Activated naive CD8-positive, alpha-beta T cell treated with anti-CD3 and anti-CD28 coated beads for 36 hours (primary cell): ENCODE measurements around the gene ADAM8. TPM values are rescaled to one million over a fixed set of nuclear protein-coding genes. Genes with fewer than 3 reads are reported as not detected.

Source experiments
- DNase-seq: peaks from one replicate; pipeline ENCODE4 v3.0.0; 2021
- H3K27ac Mint-ChIP-seq: one replicate; pipeline ENCODE4 v1.8.0; 2022; ENCODE audit warnings: mild to moderate bottlenecking, moderate library complexity, mixed read lengths
- H3K27me3 Mint-ChIP-seq: one replicate; pipeline ENCODE4 v1.8.0; 2022; ENCODE audit warnings: mild to moderate bottlenecking, mixed read lengths
- H3K36me3 Mint-ChIP-seq: one replicate; pipeline ENCODE4 v1.8.0; 2021; ENCODE audit warnings: mild to moderate bottlenecking, mixed read lengths
- H3K4me1 Mint-ChIP-seq: one replicate; pipeline ENCODE4 v1.8.0; 2021; ENCODE audit warnings: mixed read lengths
- H3K4me3 Mint-ChIP-seq: one replicate; pipeline ENCODE4 v1.8.0; 2022; ENCODE audit warnings: mild to moderate bottlenecking, moderate library complexity, mixed read lengths
- H3K9me3 Mint-ChIP-seq: one replicate; pipeline ENCODE4 v1.8.0; 2022; ENCODE audit warnings: mixed read lengths
- total RNA-seq, 2 experiments: library from RNA; stranded (reverse); gene quantifications; one replicate each; pipeline ENCODE4 v1.2.3, GENCODE V29; 2021

Gene ADAM8
- total RNA-seq, 2 experiments from 2014 or later, result 34.7 to 41.1 TPM

DNA sequence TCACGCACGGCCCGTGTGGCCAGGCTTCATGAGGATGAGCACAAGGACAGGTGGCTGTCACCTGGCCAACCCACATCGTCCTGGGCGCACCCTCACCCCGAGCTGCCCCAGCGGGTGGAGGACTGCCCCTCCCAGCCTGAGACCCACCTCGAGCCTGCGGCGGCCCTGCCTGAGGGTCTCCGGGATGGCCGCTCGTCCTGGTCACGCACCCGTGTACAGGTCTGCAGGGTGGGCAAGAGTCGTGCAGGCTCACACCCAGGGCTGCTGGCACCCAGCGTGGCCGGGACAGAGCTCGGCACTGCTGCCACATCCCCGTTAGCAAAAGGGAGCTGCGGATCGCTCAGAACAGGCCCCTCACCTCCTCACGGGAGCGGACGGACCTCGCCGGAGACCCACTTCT lies 61.1 kb downstream of the ADAM8 start:
- H3K36me3 Mint-ChIP-seq, result no peaks in the 10 kb centered on the region
- no peak overlapping the region for H3K4me3 Mint-ChIP-seq
- H3K27ac Mint-ChIP-seq, result no peak overlapping the region
- DNase-seq, result no peak
- no peaks in the 10 kb centered on the region for H3K9me3 Mint-ChIP-seq
- no peaks in the 10 kb centered on the region for H3K4me1 Mint-ChIP-seq
- H3K27me3 Mint-ChIP-seq, result peaks cover 16% of the 10 kb centered on the region

DNA sequence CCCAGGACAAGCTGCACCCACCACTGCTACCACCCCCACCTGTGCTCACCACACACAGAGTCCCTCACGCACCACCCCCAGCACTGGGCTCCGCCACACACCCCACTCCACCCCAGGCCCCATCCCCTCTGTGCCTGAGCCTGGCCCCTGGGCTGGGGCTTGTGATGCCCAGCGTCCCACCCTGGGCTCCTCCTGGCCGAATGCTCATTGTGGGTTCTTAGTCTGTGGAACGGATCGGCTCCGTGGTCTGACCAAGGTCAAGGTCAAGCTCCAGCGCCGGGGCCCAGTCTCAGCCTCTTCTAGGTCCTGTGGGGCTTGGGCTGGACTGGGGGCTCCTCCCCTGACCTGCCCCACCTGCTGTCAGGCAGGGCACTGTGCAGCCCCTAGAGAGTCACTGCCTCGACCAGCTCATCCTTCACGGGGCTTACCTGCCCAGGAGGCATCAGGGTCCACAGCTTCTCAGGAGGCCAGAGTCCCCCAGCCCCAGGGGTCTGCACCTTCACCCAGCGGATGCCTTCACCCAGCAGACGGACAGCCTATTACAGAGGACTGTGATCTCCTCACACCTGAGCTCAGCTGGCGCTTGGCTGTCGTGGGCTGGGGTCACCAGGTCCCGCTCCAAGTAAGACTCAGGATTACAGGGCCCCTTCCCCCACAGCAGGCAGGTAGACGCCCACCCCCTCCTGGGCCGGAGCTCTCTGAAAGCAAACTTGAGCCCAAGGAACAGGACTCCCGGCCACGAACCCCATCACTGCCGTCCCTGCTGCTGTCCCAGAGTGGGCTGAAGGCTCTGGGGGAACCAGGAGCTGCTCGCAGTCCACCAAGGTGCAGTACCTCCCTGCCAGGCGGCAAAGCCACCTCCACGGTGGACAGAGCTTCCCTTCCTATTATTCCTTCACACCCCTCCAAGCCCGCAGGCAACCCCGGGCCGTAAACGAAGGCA lies 61.9 kb downstream of the ADAM8 start:
- Mint-ChIP-seq H3K27ac (no peak overlapping the region), H3K27me3 (peaks cover 14% of the 10 kb centered on the region), H3K9me3 (no peaks in the 10 kb centered on the region), H3K36me3 (no peaks in the 10 kb centered on the region), H3K4me3 (no peak overlapping the region), H3K4me1 (no peaks in the 10 kb centered on the region)
- DNase-seq, result no peak

DNA sequence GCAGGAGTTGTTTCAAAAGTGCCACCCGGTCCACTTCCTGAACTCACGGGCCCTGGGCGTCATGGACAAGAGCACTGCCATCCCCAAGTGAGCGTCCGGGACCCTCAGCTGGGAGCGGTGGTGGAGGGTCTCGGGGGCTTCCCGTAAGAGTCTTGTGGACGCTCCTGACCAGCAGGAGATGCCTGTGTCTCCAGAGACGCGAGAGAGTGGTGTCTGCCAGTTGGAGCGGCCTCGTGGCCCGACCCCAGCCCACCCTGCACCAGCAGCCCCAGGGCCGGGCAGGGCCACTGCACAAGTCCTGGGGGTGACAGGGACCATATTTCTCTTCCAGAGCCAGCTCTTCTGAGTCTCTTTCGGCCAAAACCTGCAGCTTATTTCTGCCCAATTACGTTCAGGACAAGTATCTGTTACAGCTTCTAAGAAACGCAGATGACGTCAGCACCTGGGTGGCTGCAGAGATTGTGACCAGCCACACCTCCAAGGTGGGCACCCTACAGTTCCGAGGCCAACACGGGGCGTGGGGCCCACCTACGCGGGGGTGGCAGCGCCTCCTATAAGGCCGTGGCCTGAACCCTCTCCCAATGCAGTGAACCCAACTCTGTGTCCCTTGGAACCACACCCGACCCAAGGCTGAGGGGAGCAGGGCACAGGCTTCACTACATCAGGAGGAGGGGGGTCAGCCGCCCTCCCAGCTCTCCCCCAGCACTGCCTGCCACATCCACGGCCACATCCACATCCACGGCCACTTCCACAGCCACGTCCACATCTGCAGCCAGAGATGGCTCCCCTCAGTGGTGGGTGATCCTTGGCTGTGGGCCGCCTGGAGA lies 62.8 kb downstream of the ADAM8 start:
- DNase-seq, result no peak
- H3K4me1 Mint-ChIP-seq, result no peaks in the 10 kb centered on the region
- H3K27ac Mint-ChIP-seq, result no peak overlapping the region
- H3K27me3 Mint-ChIP-seq, result peaks cover 8% of the 10 kb centered on the region
- no peaks in the 10 kb centered on the region for H3K36me3 Mint-ChIP-seq
- H3K4me3 Mint-ChIP-seq, result no peak overlapping the region
- no peaks in the 10 kb centered on the region for H3K9me3 Mint-ChIP-seq

DNA sequence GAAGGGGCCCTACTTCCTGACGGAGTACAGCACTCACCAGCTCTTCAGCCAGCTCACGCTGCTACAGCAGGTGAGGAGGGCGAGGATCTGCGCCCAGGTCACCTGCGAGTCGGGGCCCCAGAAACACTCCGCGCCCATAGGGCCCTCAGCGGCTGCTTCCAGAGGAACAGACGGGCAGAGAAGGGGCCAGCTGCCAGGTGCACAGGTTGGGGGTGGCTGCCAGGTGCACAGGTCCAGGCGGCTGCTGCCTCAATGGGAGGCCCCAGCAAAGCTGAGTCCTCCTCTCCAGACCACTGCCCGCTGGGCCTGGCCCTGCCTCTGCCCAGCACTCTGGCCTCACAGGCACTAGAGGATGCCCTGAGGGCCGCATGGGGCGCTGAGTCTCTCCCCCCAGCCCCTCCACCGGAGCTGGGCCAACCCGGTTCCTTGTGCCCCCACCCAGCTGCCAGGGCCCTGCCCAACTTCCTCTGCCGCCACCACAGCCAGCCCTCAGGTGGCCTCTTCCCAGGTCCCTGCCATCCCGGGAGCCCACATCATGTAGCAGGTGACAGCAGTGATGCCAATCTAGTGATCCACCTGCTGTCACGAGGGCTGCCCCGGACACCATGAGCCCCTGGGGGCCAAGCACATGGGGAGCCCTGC lies 63.7 kb downstream of the ADAM8 start:
- Mint-ChIP-seq H3K9me3 (no peaks in the 10 kb centered on the region), H3K27me3 (peaks cover 8% of the 10 kb centered on the region), H3K36me3 (no peaks in the 10 kb centered on the region), H3K27ac (no peak overlapping the region), H3K4me1 (no peaks in the 10 kb centered on the region), H3K4me3 (no peak overlapping the region)
- no peak for DNase-seq

Other genes starting within 250 kb of the ADAM8 start
- gene ADGRA1, start 188.9 kb downstream of the ADAM8 start, total RNA-seq, result not detected
- not detected for gene KNDC1, start 116.6 kb downstream of the ADAM8 start, total RNA-seq
- not detected for gene UTF1, start 46.7 kb downstream of the ADAM8 start, total RNA-seq
- not detected for gene VENTX, start 39.0 kb downstream of the ADAM8 start, total RNA-seq
- 10 to 100 TPM; 53.3 to 57.8 TPM for gene TUBGCP2, start 32.0 kb upstream of the ADAM8 start, total RNA-seq
- gene ZNF511, start 32.0 kb upstream of the ADAM8 start, total RNA-seq, result 10 to 100 TPM; 73.4 to 77.3 TPM
- not detected for gene CALY, start 60.0 kb upstream of the ADAM8 start, total RNA-seq
- not detected for gene PRAP1, start 70.5 kb upstream of the ADAM8 start, total RNA-seq
- gene FUOM, start 81.2 kb upstream of the ADAM8 start, total RNA-seq, result 10 to 100 TPM; 27.8 to 29.4 TPM
- gene ECHS1, start 96.5 kb upstream of the ADAM8 start, total RNA-seq, result 10 to 100 TPM; 58.1 to 62.2 TPM
- gene PAOX, start 102.4 kb upstream of the ADAM8 start, total RNA-seq, result 1 to 10 TPM; 4.6 to 4.7 TPM
- gene MTG1, start 117.3 kb upstream of the ADAM8 start, total RNA-seq, result 10 to 100 TPM; 50.2 to 51.6 TPM
- gene SPRN, start 147.8 kb upstream of the ADAM8 start, total RNA-seq, result not detected
- under 1 TPM; 0.28 to 0.45 TPM for gene SCART1, start 177.1 kb upstream of the ADAM8 start, total RNA-seq